Endothelial cell of umbilical vein (primary cell): ENCODE data around the gene TRABD2A. TPM values are rescaled to one million over a fixed set of nuclear protein-coding genes. Genes with fewer than 3 reads are reported as not detected.

Source experiments
- BruUV-seq: library from RNA; stranded (reverse); fragments of 400-500 nt; replicated peaks from 2 replicates; lab custom pipeline; 2021; lab: Mats Ljungman, UMichigan
- CTCF ChIA-PET: fragments of 300-600, 350-600 bp; sonication (Branson Sonifier 250); formaldehyde crosslinking; loops from one replicate; lab custom pipeline; 2021; ENCODE audit warnings: antibody characterized with exemption, inconsistent platforms; lab: Charles Lee
- POLR2A ChIA-PET: fragments of 300-600, 350-600 bp; sonication (Branson Sonifier 250); formaldehyde crosslinking; loops from one replicate; lab custom pipeline; 2021; ENCODE audit warnings: antibody characterized with exemption, inconsistent platforms; lab: Charles Lee
- DNase-seq: peaks from one replicate; pipeline ENCODE4 v3.0.0-alpha.2; 2011; ENCODE audit warnings: low read depth, low spot score
- FAIRE-seq: peaks from 2 replicates; lab custom pipeline; 2011; peaks lifted over from hg19 to GRCh38; lab: Jason Lieb, UNC
- H2AFZ ChIP-seq: 2 replicates; pipeline ENCODE4 v1.6.0; 2012; ENCODE audit warnings: low read depth, low read length, control low read depth, inconsistent platforms
- H3K27ac ChIP-seq: 2 replicates; pipeline ENCODE4 v1.5.1; 2011; ENCODE audit warnings: low read depth, mild to moderate bottlenecking, control low read depth, low read length, moderate library complexity; ENCODE audit not compliant: insufficient read depth
- H3K27me3 ChIP-seq, 2 experiments: 2 replicates each; pipeline versions ENCODE4 v1.6.0 to v1.6.1; 2011; ENCODE audit warnings: low read length in 2 of 2, mixed read lengths in 1 of 2; ENCODE audit not compliant: control insufficient read depth in 2 of 2, insufficient read depth in 2 of 2
- H3K36me3 ChIP-seq, 2 experiments: 2 replicates in 1 of 2; 3 replicates in 1 of 2; pipeline ENCODE4 v1.5.1; 2011; ENCODE audit warnings: low read length in 2 of 2, mild to moderate bottlenecking in 1 of 2, moderate library complexity in 1 of 2; ENCODE audit not compliant: control insufficient read depth in 2 of 2, insufficient read depth in 2 of 2; ENCODE audit errors: extremely low read depth in 1 of 2
- H3K4me1 ChIP-seq: 3 replicates; pipeline ENCODE4 v1.5.1; 2011; ENCODE audit warnings: mild to moderate bottlenecking, low read length; ENCODE audit not compliant: control insufficient read depth, insufficient read depth; ENCODE audit errors: extremely low read depth
- H3K4me2 ChIP-seq: 2 replicates; pipeline ENCODE4 v1.6.1; 2011; ENCODE audit warnings: low read length, control low read depth, mixed read lengths; ENCODE audit not compliant: insufficient read depth
- H3K4me3 ChIP-seq, 3 experiments: fragments of 200-600 bp in 1 of 3; sonication (generic), shearing (Covaris generic) in 1 of 3; replicated peaks in 1 of 3; 2 replicates each; pipeline ENCODE4 v1.5.1; 2011 to 2016; ENCODE audit warnings: control low read depth in 3 of 3, low read length in 3 of 3, mild to moderate bottlenecking in 2 of 3, inconsistent platforms in 1 of 3, low read depth in 1 of 3, moderate library complexity in 1 of 3; ENCODE audit not compliant: insufficient read depth in 1 of 3
- H3K79me2 ChIP-seq: 2 replicates; pipeline ENCODE4 v1.6.0; 2012; ENCODE audit warnings: low read length, inconsistent platforms; ENCODE audit not compliant: control insufficient read depth, insufficient read depth
- H3K9ac ChIP-seq: replicated peaks from 2 replicates; pipeline ENCODE3; 2011; ENCODE audit warnings: low read length, control low read depth; ENCODE audit not compliant: insufficient read depth; ENCODE audit errors: extremely low read depth
- H3K9me1 ChIP-seq: replicated peaks from 3 replicates; pipeline ENCODE4 v1.6.0; 2011; ENCODE audit warnings: mild to moderate bottlenecking, low read length; ENCODE audit not compliant: control insufficient read depth, insufficient read depth; ENCODE audit errors: extremely low read depth
- H3K9me3 ChIP-seq: replicated peaks from 2 replicates; pipeline ENCODE4 v1.5.1; 2012; ENCODE audit warnings: low read length, inconsistent platforms; ENCODE audit not compliant: control insufficient read depth, insufficient read depth
- H4K20me1 ChIP-seq: replicated peaks from 2 replicates; pipeline ENCODE3; 2011; ENCODE audit warnings: mild to moderate bottlenecking, low read length; ENCODE audit not compliant: control insufficient read depth, insufficient read depth; ENCODE audit errors: extremely low read depth
- CTCF ChIP-seq, 2 donors: IDR thresholded peaks; 1 replicate in 1 of 2; 2 replicates in 1 of 2; pipeline ENCODE4 v1.5.1; 2011; ENCODE audit warnings: low read length in 2 of 2, mild to moderate bottlenecking in 2 of 2, moderate library complexity in 2 of 2, control low read depth in 1 of 2, inconsistent platforms in 1 of 2, low read depth in 1 of 2; ENCODE audit not compliant: insufficient read depth in 1 of 2; ENCODE audit errors: extremely low read depth in 1 of 2
- EZH2 ChIP-seq: IDR thresholded peaks from 2 replicates; pipeline ENCODE4 v1.6.1; 2012; ENCODE audit warnings: borderline replicate concordance, low read depth, mild to moderate bottlenecking, moderate library complexity, low read length, inconsistent platforms; ENCODE audit not compliant: severe bottlenecking
- FOS ChIP-seq: IDR thresholded peaks from 2 replicates; pipeline ENCODE4 v1.6.1; 2011; ENCODE audit warnings: mild to moderate bottlenecking, low read length, moderate library complexity, borderline replicate concordance; ENCODE audit not compliant: insufficient read depth
- GATA2 ChIP-seq: IDR thresholded peaks from 2 replicates; pipeline ENCODE4 v1.7.0; 2011; ENCODE audit warnings: low read depth, mild to moderate bottlenecking, moderate library complexity, mixed read lengths, low read length; ENCODE audit not compliant: insufficient read length, insufficient read depth
- JUN ChIP-seq: IDR thresholded peaks from 2 replicates; pipeline ENCODE4 v1.6.1; 2011; ENCODE audit warnings: borderline replicate concordance, low read depth; ENCODE audit not compliant: insufficient read length, insufficient read depth
- MAX ChIP-seq: IDR thresholded peaks from 2 replicates; pipeline ENCODE4 v1.6.1; 2011; ENCODE audit not compliant: insufficient read depth, insufficient read length
- MYC ChIP-seq: IDR thresholded peaks from one replicate; pipeline ENCODE4 v1.6.1; 2011; ENCODE audit warnings: mild to moderate bottlenecking, low read depth, low read length
- POLR2A ChIP-seq: IDR thresholded peaks from 2 replicates; pipeline ENCODE4 v1.6.1; 2012; ENCODE audit warnings: low read depth, mild to moderate bottlenecking, control low read depth, low read length
- POLR2AphosphoS5 ChIP-seq: IDR thresholded peaks from 2 replicates; pipeline ENCODE4 v1.6.1; 2012; ENCODE audit warnings: low read depth, mild to moderate bottlenecking, control low read depth, low read length, moderate library complexity; ENCODE audit not compliant: insufficient read depth
- dilution Hi-C: fragments of 300-500 bp; cut with MboI; formaldehyde crosslinking; loops from one replicate; pipeline ENCODE4 v1.15.0; 2019; ENCODE audit warnings: low sequenced_read_pairs; ENCODE audit not compliant: extremely low pct_ligation_motif_present
- intact Hi-C: fragments of 100-400 bp; cut with micrococcal nuclease; formaldehyde crosslinking; loops from one replicate; pipeline ENCODE4 v1.10.0; 2022
- polyA plus RNA-seq, 4 experiments: library from polyadenylated mRNA; depleted of rRNA in 3 of 4; stranded (reverse) in 3 of 4; unstranded in 1 of 4; fragments of >200 nt; gene quantifications; 2 replicates each; pipeline versions ENCODE4 v1.2.1 to v1.2.3, GENCODE V29; 2011 to 2012; ENCODE audit warnings: missing spikeins in 1 of 4
- total RNA-seq: library from RNA; stranded (reverse); gene quantifications from 2 replicates; pipeline ENCODE4 v1.2.3, GENCODE V29; 2021

TRABD2A gene
- total and polyA plus RNA-seq, 2 donors (not counting 3 experiments of a cell fraction or from before 2014, with no cell fraction given) = 1.0 to 1.8 TPM

- DNase-seq = no peak
- dilution Hi-C loops = no loop called here
Measured at GRCh38 chr2:84846741-84847142, 34.1 kb downstream of the TRABD2A start.

More at GRCh38 chr2:84846741-84847142, 34.1 kb downstream of the TRABD2A start:
- Histone ChIP-seq H3K27me3 (peaks cover 0 to 1% of the 10 kb centered on the region in 2 experiments), H3K4me2 (no peak overlapping the region), H3K4me3 (no peak overlapping the region), H3K36me3 (no peaks in the 10 kb centered on the region), H3K27ac (no peak overlapping the region), H3K9me3 (no peaks in the 10 kb centered on the region), H3K9ac (no peak overlapping the region), H4K20me1 (no peaks in the 10 kb centered on the region), H2AFZ (no peak overlapping the region), H3K79me2 (no peaks in the 10 kb centered on the region), H3K9me1 (no peaks in the 10 kb centered on the region), H3K4me1 (no peaks in the 10 kb centered on the region)
- POLR2A ChIA-PET = no interaction called here
- intact Hi-C loops = no loop called here
- no peak for FAIRE-seq
- CTCF ChIA-PET = no interaction called here
- TF ChIP-seq GATA2 = no peak
- no peak for TF ChIP-seq POLR2AphosphoS5
- TF ChIP-seq CTCF (IDR thresholded peaks at IDR 0.05; ENCODE audit: extremely low read depth in 1 of 2, insufficient read depth in 1 of 2, low read depth in 1 of 2, low read length in 2 of 2) = no peak
- TF ChIP-seq MYC = no peak
- TF ChIP-seq JUN = no peak
- no peak for TF ChIP-seq FOS
- TF ChIP-seq MAX = no peak
- TF ChIP-seq POLR2A = no peak
- TF ChIP-seq EZH2 = no peak
- BruUV-seq = no TSS peak
